ENCODE results near the gene PKP1.

DNA sequence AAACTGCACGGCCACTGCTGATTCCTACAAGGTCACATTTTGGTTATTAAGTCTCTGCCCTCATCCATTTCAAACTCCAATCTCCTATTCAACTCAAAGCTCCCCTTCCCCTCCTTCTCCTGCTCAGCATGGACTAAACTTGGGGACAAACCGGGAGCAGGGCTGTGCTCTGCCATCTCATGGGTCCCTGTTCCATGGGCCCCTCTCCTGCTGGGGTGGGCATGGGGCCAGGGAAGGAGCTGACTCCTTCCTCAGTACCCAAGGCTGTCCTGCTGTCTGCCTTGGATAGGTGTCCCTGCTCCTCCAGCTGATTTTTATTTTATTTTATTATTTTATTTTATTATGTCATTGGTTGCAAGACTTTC, 67.0 kb downstream of the PKP1 start:
- TF ChIP-seq JUNB (IDR thresholded peaks at IDR 0.05) = no peak
- TF ChIP-seq, protein P1, sequence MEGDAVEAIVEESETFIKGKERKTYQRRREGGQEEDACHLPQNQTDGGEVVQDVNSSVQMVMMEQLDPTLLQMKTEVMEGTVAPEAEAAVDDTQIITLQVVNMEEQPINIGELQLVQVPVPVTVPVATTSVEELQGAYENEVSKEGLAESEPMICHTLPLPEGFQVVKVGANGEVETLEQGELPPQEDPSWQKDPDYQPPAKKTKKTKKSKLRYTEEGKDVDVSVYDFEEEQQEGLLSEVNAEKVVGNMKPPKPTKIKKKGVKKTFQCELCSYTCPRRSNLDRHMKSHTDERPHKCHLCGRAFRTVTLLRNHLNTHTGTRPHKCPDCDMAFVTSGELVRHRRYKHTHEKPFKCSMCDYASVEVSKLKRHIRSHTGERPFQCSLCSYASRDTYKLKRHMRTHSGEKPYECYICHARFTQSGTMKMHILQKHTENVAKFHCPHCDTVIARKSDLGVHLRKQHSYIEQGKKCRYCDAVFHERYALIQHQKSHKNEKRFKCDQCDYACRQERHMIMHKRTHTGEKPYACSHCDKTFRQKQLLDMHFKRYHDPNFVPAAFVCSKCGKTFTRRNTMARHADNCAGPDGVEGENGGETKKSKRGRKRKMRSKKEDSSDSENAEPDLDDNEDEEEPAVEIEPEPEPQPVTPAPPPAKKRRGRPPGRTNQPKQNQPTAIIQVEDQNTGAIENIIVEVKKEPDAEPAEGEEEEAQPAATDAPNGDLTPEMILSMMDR (IDR thresholded peaks at IDR 0.05 in 2 of 3, conservative IDR thresholded peaks at IDR 0.05 in 1 of 3; ENCODE audit: control insufficient read depth in 2 of 3, extremely low read depth in 1 of 3, insufficient read depth in 1 of 3, low read depth in 3 of 3, low read length in 3 of 3) = no peak
- no peak for TF ChIP-seq CEBPB (IDR thresholded peaks at IDR 0.05; ENCODE audit: borderline replicate concordance in 1 of 2, low read depth in 2 of 2, low read length in 2 of 2)
- no peak for TF ChIP-seq CHD2 (IDR thresholded peaks at IDR 0.05; ENCODE audit: borderline replicate concordance, low read depth, low read length)
- TF ChIP-seq SPI1 (IDR thresholded peaks at IDR 0.05; ENCODE audit: borderline replicate concordance, insufficient read depth, low read depth, low read length) = no peak
- no peak for TF ChIP-seq RFX5 (IDR thresholded peaks at IDR 0.05; ENCODE audit: low read depth, low read length)
- TF ChIP-seq, protein P2, sequence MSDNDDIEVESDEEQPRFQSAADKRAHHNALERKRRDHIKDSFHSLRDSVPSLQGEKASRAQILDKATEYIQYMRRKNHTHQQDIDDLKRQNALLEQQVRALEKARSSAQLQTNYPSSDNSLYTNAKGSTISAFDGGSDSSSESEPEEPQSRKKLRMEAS (IDR thresholded peaks at IDR 0.05; ENCODE audit: low read depth, low read length) = no peak
